Fibroblast of skin of back (primary cell): ENCODE results near the gene LIMK2.

ENCODE experiments used
- DNase-seq: peaks from one replicate; pipeline ENCODE4 v3.0.0-alpha.2; 2013

The LIMK2 gene

DNA sequence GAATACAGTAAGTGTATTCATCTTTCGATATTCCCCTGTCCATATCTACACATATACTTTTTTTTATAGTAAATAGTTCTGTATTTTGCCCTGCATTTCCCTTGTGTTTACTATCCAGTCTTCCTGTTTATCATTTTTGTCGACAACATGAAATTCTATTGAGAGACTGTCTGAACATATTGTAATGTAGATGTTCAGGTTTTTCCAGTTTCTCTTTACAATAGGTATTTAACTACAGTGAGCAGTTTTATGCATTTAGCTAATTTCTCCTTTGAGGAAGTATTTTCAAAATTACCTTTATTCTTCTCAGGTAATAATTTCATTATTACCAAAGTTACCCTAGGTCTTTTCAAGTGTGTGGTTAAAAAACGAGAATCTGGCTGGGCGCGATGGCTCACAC is 63.5 kb downstream of the LIMK2 start:
- DNase-seq = no peak

DNA sequence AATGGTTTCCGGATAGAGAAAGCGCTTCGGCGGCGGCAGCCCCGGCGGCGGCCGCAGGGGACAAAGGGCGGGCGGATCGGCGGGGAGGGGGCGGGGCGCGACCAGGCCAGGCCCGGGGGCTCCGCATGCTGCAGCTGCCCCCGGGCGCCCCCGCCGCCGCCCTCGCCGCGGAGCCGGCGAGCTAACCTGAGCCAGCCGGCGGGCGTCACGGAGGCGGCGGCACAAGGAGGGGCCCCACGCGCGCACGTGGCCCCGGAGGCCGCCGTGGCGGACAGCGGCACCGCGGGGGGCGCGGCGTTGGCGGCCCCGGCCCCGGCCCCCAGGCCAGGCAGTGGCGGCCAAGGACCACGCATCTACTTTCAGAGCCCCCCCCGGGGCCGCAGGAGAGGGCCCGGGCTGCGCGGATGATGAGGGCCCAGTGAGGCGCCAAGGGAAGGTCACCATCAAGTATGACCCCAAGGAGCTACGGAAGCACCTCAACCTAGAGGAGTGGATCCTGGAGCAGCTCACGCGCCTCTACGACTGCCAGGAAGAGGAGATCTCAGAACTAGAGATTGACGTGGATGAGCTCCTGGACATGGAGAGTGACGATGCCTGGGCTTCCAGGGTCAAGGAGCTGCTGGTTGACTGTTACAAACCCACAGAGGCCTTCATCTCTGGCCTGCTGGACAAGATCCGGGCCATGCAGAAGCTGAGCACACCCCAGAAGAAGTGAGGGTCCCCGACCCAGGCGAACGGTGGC is 64.5 kb downstream of the LIMK2 start:
- DNase-seq = no peak

DNA sequence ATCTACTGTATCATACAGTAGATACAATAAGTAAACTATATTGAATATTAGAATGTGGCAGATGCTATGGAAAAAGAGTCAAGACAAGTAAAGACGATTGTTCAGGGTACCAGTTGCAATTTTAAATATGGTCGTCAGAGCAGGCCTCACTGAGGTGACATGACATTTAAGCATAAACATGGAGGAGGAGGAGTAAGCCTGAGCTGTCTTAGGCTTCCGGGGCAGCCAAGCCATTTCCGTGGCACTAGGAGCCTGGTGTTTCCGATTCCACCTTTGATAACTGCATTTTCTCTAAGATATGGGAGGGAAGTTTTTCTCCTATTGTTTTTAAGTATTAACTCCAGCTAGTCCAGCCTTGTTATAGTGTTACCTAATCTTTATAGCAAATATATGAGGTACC is 65.6 kb downstream of the LIMK2 start:
- no peak for DNase-seq

DNA sequence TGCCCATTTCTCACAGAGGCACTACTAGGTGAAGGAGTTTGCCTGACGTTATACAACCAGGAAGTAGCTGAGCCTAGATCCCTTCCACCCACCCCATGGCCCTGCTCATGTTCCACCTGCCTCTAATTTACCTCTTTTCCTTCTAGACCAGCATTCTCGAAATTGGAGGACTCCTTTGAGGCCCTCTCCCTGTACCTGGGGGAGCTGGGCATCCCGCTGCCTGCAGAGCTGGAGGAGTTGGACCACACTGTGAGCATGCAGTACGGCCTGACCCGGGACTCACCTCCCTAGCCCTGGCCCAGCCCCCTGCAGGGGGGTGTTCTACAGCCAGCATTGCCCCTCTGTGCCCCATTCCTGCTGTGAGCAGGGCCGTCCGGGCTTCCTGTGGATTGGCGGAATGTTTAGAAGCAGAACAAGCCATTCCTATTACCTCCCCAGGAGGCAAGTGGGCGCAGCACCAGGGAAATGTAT is 66.1 kb downstream of the LIMK2 start:
- no peak for DNase-seq

DNA sequence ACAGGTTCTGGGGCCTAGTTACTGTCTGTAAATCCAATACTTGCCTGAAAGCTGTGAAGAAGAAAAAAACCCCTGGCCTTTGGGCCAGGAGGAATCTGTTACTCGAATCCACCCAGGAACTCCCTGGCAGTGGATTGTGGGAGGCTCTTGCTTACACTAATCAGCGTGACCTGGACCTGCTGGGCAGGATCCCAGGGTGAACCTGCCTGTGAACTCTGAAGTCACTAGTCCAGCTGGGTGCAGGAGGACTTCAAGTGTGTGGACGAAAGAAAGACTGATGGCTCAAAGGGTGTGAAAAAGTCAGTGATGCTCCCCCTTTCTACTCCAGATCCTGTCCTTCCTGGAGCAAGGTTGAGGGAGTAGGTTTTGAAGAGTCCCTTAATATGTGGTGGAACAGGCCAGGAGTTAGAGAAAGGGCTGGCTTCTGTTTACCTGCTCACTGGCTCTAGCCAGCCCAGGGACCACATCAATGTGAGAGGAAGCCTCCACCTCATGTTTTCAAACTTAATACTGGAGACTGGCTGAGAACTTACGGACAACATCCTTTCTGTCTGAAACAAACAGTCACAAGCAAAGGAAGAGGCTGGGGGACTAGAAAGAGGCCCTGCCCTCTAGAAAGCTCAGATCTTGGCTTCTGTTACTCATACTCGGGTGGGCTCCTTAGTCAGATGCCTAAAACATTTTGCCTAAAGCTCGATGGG is 66.7 kb downstream of the LIMK2 start:
- no peak for DNase-seq

DNA sequence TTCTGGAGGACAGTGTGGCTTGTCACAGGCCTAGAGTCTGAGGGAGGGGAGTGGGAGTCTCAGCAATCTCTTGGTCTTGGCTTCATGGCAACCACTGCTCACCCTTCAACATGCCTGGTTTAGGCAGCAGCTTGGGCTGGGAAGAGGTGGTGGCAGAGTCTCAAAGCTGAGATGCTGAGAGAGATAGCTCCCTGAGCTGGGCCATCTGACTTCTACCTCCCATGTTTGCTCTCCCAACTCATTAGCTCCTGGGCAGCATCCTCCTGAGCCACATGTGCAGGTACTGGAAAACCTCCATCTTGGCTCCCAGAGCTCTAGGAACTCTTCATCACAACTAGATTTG is 67.2 kb downstream of the LIMK2 start:
- no peak for DNase-seq

DNA sequence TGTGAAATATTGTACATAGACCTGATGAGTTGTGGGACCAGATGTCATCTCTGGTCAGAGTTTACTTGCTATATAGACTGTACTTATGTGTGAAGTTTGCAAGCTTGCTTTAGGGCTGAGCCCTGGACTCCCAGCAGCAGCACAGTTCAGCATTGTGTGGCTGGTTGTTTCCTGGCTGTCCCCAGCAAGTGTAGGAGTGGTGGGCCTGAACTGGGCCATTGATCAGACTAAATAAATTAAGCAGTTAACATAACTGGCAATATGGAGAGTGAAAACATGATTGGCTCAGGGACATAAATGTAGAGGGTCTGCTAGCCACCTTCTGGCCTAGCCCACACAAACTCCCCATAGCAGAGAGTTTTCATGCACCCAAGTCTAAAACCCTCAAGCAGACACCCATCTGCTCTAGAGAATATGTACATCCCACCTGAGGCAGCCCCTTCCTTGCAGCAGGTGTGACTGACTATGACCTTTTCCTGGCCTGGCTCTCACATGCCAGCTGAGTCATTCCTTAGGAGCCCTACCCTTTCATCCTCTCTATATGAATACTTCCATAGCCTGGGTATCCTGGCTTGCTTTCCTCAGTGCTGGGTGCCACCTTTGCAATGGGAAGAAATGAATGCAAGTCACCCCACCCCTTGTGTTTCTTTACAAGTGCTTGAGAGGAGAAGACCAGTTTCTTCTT is 67.9 kb downstream of the LIMK2 start:
- no peak for DNase-seq

DNA sequence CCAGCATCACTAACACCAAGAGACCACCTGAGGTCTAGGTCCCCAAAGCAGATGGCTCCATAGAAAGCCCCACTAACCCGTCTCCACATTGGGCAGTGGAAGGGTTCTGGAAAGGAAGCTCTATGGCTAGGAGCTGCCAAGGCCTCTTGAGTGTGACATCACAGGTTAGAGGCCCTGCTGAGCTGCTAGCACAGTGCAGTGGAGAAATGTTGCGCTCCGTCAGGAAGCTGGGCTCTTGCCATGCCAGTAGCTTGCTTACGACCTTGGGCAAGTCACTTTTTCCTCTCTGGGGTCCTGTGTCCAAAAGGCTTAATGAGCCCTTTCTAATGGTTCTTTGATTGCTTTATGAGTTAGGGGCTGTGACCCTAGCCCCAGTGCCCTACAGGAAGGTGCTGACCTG is 69.6 kb downstream of the LIMK2 start:
- no peak for DNase-seq

DNA sequence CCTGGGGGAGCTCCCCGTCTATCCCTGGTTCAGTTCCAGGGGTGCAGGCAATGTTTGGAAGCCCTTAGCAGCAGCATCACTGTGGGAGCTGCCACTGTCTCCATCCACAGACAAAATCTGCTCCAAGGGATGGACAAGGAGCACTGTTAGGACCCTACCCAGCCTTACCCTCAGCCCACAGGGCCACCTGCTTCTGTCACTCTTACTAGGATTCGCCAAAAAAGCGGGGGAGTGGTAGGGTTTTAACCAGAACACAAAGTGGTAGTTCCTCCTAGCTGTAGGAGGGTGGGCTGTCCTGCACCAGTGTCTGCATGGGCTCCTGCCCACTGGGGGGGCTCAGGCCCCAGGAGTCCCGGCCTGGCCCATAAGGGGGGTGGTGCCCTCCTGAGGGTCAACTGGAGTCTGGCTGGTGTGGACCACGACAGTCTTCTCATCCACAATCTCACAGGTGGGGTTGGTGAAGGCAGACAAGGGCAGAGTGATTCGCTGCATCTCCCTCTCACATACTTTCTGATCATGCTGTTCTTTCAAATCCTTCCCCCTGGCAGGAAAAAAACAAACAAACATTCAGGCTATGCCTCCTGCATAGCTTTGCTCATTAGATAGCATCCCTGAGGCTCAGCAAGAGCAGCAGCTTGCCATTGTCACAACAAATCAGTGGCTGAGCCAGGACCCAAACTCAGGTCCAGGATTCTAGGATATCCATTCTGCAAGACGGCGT is 70.8 kb downstream of the LIMK2 start:
- no peak for DNase-seq

DNA sequence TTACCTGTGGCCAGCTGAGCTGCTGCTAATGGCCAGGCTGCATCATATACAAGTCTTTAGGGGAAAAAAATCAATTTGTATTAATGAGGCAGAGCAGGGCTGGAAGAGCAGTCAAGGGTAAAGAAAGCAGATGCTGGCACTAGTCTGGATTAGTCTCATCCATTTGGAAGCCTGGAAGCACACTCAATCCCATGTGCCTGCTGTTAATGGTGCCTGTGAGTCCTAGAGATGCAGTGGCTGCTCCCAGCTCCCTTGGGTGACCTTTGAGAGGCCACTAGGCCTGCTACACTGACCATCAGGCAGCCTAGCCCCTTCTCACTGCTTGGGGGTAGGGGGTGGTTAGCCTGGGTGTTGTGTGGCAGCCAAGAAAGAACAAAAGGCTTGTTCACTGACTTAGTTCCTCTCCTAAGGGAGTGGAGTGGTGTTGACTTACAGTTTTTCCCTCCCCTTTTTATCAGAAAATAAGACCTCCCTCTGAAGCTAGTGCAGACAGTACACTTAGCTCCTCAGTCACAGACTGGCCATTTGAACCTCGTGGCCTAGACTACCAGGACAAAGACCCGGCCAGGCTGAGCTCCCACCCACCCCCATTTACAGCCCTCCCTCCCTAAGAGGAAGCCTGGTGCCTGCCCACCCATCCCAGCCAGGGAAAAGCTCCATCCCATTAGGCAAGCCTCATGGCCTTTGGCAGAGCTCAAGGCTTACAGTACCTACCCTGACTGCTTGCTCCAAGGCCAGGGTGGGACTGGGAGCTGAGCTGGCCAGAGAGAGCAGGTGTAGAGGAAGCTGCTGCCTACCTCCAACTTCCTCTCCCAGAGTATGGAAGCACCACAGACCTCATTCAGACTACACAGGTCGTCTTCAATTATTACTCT is 72.4 kb downstream of the LIMK2 start:
- DNase-seq = no peak

DNA sequence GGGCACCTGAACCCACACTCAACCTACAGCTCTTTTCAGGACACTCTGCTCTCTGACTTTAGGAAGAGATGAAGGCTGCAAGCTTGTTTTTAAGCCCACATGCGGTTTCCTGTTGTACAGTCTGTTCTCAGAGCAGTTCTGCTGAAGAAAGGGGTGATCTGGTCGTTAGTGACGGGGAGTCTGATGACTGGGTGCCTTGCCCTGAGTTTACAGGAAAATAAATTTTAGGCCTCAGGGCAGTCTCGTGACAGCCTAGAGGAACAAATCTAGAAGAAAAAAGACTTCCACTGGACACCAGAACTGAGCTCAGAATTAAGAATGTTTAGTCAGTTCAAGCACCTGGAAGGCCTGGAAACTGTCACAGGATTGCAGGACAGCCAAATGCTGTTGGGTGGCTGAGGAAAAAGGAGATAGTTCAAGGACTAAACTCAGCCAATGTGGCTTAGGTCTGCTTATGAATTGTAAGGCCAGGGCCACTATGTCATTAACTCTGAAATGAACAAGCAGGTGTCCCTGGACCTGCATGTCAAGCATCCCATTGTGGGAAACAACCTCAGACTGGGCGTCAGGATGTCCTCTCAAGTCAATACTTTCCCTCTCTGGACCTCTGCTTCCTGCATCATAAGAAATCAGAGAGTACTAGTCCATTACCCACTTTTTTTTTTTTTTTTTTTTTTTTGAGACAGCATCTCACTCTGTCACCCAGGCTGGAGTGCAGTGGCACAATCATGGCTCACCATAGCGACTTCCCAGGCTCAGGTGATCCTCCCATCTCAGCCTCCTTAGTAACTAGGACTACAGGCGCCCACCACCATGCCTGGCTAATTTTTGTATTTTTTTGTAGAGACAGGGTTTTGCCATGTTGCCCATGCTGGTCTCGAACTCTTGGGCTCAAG is 74.5 kb downstream of the LIMK2 start:
- DNase-seq = no peak

DNA sequence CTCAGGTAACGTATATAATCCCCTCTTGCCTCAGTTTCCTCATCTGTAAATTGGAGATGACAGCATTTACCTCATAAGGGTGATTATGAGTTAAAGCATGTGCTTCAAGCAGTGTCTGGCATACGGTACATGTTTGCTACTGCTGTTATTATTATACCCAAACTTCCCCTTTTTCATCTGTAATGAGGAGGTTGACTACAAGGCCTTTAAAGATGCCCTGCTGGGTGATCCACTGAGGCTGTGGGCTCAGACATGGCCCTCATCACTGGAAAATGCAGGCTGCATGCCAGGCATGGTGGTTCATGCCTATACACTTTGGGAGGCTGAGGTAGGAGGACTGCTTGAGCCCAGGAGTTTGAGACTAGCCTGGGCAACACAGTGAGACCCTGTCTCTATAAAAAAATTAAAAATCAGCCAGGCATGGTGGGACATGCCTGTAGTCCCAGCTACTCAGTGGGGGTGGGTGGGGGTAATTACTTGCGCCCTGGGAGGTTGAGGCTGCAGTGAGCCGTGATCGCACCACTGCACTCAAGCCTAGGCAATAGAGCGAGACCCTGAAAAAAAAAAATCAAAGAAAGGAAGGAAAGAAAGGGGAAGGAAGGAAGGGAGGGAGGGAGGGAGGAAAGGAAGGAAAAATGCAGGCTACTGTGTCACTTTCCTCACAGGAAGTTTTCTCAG is 75.9 kb downstream of the LIMK2 start:
- no peak for DNase-seq

DNA sequence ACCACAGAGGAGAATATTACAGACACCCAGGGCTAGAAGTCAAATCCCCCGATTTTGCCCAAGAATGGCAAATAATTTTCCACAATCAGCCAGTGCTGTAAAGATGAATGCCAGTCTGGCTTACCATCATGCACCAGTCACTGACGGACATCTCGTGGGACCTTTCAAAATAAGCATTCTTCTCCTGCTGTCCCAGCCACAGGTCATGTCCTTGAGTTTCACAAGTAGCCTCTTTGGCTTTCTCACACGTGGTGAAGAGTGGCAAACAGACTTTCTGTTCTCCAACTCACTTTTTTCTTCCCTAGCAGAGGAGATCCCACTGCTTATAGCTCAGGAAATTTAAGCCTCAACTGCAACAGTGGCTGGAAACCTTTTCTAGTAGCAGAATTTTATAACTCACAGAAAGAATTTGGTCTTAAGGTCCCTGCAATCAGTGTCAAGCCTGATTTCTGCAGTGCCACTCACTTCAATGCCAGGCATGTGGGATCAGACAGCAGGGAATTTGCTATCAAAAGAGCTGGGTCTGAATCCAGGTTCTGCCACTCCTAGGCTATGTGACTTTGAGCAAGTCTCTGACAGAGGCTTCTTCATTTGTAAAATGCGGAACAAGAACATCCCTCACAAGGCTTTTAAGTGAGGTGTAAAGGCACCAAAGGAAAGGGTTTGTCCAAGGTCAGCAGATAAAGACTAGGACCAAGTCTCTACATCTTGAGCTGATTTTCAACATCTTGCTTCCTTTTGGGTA is 76.6 kb downstream of the LIMK2 start:
- DNase-seq = no peak

DNA sequence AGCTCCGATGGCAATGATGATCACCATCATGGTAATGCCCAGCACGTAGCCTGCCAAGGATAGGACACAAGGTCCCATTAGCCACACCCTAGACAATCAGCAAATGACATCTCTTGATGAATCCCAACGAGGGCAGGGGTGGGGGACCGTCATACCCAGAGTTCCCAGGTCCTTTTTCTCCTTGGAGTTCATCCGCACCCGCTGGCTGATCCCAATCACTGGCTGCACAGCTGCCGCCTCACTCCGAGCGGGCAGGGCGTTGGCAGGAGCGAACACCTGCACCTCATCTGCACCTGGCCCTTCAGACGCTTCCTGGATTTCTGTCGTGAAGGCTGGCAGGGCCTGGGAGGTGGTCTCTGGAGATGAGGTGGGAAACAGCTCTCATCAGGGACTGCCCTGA is 77.2 kb downstream of the LIMK2 start:
- no peak for DNase-seq

DNA sequence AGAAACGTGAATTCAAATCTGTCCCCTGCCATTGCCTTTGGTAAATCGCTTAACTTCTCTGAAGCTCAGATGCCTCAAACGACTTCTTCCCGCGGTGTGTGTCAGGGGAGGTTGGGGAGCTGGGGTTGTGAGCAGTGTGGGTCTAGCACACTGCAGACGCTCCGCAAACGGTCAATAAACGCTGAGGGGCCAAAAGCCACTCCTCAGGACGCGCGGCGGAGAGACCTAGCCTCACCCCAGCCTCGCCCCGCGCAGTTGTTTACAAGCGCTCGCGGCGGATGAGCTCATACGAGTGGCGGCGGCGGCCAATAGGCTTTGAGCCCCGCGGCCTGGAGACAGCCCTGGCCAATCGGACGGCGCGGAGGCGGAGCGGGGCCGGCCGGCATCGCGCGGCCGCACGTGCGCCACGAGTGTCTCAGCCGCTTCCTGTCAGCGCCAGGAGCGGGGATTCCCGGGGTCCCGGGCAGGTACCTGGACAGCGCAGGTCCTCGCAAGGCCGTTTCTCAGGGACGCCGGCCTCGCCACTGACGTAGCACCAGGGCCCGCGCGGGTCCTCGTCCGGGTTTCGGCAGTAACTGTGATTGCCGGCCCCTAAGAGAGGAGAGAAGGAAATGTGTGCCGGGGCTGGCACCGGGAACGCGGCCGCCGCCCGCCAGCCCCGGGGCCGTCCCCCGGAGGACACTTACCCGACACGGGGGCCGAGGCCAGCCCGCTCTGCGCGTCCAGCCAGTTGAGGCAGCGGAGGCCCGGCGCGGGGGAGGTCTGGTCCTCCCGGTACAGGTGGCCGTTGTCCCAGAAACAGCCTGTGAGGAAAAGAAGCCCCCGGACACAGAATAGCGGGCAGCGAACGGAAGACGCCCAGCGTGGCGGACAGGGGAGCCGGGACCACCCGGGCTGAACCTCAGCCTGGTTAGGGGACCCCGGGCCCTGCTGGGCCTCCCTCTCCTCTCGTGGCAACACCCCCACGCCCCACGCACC is 78.7 kb downstream of the LIMK2 start:
- peak; percentile 89 for DNase-seq

DNA sequence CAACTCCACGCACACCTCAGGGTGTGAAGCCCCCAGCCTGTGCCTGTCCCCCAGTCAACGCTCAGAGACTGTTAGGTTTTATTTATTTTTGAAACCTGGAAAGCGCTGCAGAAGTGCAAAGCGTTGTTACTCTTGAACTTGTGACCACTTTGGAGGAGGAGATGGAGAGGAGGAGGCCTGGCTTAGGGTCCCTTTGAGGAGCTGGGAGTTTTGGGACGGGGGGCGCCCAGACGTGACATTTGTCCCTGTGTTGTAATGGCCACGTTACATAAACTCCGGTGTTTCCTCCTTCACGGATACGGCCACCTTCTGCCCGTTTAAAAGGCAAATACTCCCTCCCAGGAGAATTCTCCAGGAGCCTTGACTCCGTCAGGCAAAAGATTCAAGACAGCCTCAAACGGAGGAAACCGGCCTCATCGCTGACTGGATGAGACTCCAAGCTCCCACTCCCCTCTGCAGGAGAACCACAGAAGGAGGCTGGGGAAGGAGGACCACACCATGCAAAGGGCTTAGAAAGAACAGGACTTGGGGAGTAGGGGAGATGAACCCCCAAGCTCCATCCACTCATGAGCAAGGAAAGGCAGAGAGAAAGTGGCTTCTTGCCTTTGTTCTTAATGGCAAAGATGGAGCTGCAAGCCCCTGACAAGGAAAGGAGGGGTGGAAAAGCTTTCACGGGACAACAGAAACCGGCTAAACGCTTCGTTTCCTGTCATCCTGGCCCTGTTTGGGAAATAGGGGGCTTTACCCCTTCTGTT is 79.6 kb downstream of the LIMK2 start:
- DNase-seq = no peak

DNA sequence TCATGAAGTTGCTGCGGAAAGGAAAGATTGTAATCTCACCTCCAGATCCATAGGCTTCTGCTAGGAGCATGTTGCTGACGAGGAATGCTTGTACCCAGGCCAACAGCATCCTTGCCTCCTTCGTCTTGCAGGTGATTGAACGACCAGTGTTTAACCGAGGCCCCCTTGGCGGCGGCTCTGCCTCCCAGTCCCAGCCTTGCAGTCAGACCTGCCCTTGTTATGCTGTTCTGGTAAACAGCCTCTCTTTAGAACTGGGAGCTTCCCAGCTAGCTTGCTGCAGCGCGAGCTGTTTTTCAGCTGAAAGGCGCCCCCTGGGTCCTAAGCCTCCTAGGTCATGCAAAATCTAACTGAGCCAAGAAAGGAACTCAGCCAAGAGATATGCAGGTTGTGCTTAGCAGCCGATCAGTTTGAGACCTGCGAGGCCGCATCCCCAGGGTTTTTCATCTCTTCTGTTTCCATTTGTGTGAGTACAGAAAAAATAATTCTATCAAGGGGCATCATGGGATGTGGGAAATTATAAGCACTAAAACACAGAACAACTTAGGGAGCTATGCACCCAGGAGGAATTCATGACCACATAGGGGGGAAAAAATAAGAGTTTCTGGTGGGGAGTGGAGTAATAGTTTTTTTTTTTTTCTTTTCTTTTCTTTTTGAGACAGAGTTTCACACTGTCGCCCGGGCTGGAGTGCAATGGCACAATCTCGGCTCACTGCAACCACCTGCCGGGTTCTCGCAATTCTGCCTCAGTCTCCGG is 80.3 kb downstream of the LIMK2 start, which contains the start of gene PIK3IP1:
Gene PIK3IP1 (minus strand): TSS at position 253 of the 754 bp plus-strand sequence. CDS start 144 bp downstream, at position 109.
- peak; percentile 74 for DNase-seq
